KOPT-K1 (cell line): Measurements from ENCODE around the gene CEP350.

ENCODE experiments used
- H3K27ac ChIP-seq: fragments of 200-600 bp; sonication (generic); 2 replicates; pipeline ENCODE4 v1.5.1; 2016; ENCODE audit warnings: antibody characterized with exemption, mild to moderate bottlenecking, low read depth, low read length; ENCODE audit not compliant: poor library complexity, severe bottlenecking
- H3K36me3 ChIP-seq: fragments of 200-600 bp; sonication (generic); 2 replicates; pipeline ENCODE4 v1.5.1; 2017; ENCODE audit warnings: antibody characterized with exemption, mild to moderate bottlenecking, low read length, moderate library complexity; ENCODE audit not compliant: insufficient read depth
- H3K9me3 ChIP-seq: fragments of 200-600 bp; sonication (generic); 2 replicates; pipeline ENCODE4 v1.5.1; 2017; ENCODE audit warnings: antibody characterized with exemption, low read length, mild to moderate bottlenecking; ENCODE audit not compliant: insufficient read depth, poor library complexity, severe bottlenecking

Gene CEP350, protein sequence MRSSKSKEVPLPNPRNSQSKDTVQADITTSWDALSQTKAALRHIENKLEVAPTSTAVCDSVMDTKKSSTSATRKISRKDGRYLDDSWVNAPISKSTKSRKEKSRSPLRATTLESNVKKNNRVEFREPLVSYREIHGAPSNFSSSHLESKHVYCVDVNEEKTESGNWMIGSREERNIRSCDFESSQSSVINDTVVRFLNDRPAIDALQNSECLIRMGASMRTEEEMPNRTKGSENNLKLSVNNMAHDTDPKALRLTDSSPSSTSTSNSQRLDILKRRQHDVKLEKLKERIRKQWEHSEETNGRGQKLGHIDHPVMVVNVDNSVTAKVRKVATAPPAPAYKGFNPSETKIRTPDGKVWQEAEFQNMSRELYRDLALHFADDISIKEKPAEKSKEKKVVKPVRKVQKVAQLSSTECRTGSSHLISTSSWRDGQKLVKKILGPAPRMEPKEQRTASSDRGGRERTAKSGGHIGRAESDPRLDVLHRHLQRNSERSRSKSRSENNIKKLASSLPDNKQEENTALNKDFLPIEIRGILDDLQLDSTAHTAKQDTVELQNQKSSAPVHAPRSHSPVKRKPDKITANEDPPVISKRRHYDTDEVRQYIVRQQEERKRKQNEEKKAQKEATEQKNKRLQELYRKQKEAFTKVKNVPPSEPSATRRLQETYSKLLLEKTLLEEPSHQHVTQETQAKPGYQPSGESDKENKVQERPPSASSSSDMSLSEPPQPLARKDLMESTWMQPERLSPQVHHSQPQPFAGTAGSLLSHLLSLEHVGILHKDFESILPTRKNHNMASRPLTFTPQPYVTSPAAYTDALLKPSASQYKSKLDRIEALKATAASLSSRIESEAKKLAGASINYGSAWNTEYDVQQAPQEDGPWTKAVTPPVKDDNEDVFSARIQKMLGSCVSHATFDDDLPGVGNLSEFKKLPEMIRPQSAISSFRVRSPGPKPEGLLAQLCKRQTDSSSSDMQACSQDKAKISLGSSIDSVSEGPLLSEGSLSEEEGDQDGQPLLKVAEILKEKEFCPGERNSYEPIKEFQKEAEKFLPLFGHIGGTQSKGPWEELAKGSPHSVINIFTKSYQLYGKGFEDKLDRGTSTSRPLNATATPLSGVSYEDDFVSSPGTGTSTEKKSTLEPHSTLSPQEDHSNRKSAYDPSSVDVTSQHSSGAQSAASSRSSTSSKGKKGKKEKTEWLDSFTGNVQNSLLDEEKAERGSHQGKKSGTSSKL (N-terminal part only)

DNA sequence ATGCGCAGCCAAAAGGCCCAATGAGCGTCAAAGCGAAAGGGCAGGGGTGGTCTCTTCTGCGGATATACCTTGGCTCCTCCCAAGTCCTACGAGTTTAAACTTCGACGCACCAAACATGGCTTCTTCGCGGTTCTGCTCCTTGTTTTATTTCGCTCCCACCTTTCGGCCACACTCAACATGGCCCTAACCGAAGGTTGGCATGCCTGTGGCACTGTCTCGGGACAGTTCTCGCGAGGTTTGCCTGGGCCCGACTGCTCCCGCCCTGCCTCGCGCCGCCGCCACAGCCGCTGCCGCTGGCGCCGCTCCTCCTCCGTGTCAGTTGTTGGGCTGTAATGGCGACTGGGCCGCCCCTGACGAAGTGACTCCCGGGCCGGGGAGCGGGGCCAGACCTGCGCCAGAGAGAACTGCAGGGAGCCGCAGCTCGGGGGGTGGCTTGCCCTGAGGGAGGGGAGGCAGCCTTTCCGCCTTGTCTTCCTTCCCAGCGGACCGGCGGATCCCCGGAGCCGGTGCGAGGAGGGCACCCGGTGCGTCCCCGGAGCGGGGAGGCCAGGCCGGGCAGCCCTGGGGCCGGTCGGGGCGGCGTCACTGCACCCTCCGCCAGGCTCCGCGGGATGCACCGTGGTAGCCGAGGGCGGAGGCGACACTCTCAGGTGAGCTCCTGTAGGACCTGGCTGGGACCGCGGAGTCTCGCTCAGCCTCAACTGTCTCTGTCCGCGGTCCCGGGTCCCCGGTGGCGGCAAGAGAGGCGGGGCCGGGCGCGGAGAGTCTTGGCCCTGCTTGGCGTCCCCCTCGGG, at the start of gene CEP350:
TSS of gene CEP350 (plus strand) at position 318 of the 794 bp plus-strand sequence. CDS start 31,372 bp downstream, outside the sequence.
- H3K9me3 ChIP-seq, result no peaks in the 10 kb centered on the region
- peak within 1 kb of the TSS; percentile 83 for H3K27ac ChIP-seq
- no peaks in the 10 kb centered on the region for H3K36me3 ChIP-seq

DNA sequence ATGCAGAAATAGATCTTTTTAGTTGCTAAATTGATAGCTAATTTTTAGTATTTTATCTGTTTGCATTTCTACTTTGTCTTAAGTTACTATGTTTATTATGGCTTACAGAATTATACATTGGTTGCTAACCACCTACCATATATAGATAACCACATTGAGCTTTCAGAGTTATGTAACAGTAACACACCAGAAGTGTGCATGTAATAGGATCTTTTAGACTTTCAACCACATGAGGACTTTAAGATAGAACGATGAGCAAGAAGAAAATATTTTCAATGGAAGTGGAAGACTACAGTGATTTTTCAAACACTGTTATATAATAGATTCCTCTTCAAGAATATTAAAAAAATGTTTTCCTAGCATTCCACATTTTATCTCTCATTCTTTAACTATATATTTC, 43.7 kb upstream of the CEP350 start:
- Histone ChIP-seq H3K27ac (no peak overlapping the region), H3K9me3 (no peaks in the 10 kb centered on the region), H3K36me3 (peaks cover 86% of the 10 kb centered on the region)

DNA sequence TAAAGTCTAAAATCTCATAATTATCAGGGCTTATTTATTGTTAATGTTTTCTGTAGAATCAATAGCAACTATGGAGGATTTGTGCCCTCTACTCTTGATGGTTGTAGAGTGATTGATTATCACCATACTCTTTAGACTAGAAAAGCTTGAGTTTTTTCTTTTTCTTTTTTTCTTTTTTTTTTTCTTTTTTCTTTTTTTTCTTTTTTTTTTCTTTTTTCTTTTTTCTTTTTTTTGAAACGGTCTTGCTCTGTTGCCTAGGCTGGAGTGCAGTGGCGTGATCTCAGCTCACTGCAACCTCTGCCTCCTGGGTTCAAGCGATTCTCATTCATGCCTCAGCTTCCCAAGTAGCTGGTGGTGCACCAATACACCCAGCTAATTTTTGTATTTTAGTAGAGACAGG, 42.8 kb upstream of the CEP350 start:
- Histone ChIP-seq H3K36me3 (peaks cover 85% of the 10 kb centered on the region), H3K9me3 (no peaks in the 10 kb centered on the region)

DNA sequence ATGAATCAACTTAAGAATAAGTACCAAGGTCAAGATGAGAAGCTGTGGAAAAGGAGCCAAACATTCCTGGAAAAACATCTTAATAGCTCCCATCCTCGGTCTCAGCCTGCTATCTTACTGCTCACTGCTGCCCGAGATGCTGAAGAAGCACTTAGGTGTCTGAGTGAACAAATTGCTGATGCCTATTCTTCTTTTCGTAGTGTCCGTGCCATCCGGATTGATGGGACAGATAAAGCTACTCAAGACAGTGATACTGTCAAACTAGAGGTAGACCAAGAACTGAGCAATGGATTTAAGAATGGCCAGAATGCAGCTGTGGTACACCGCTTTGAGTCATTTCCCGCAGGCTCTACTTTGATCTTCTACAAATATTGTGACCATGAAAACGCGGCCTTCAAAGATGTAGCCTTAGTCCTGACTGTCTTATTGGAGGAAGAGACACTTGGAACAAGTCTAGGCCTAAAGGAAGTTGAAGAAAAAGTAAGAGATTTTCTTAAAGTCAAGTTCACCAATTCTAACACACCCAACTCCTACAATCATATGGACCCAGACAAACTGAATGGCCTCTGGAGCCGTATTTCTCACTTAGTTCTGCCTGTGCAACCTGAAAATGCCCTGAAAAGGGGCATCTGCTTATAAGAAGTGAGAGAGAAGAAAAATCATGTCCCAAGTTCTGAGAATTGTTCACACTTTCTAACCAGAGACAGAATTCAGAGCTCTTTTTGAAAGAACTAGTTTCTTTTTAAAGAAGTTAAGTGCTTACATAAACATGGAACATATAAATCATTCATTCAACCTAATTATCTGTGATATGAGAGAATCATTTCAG, 36.8 kb upstream of the CEP350 start:
- peaks cover 87% of the 10 kb centered on the region for H3K36me3 ChIP-seq
- H3K27ac ChIP-seq, result no peak overlapping the region
- no peaks in the 10 kb centered on the region for H3K9me3 ChIP-seq

More for the DNA sequence above, 42.8 kb upstream of the CEP350 start:
- H3K27ac ChIP-seq, result no peak overlapping the region

DNA sequence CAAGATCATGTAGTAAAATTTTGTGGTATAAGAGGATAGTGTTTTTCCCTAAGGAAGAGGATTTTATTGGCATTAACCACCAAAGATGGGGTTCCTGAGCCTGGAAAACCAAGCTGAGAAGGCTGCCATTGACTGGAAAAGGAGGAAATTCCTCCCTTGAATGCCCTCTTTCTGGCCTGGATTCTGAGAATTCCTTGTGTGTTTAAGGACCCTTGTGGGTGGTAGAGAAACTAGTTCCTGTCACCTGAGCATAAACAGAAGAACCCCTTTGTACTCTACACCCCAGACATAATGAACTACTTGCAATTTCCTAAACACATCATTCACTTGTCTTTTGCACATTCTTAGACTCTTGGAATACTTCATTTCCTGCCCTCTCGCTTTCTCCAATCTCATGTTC, 33.1 kb upstream of the CEP350 start:
- Histone ChIP-seq H3K27ac (no peak overlapping the region), H3K9me3 (no peaks in the 10 kb centered on the region)

DNA sequence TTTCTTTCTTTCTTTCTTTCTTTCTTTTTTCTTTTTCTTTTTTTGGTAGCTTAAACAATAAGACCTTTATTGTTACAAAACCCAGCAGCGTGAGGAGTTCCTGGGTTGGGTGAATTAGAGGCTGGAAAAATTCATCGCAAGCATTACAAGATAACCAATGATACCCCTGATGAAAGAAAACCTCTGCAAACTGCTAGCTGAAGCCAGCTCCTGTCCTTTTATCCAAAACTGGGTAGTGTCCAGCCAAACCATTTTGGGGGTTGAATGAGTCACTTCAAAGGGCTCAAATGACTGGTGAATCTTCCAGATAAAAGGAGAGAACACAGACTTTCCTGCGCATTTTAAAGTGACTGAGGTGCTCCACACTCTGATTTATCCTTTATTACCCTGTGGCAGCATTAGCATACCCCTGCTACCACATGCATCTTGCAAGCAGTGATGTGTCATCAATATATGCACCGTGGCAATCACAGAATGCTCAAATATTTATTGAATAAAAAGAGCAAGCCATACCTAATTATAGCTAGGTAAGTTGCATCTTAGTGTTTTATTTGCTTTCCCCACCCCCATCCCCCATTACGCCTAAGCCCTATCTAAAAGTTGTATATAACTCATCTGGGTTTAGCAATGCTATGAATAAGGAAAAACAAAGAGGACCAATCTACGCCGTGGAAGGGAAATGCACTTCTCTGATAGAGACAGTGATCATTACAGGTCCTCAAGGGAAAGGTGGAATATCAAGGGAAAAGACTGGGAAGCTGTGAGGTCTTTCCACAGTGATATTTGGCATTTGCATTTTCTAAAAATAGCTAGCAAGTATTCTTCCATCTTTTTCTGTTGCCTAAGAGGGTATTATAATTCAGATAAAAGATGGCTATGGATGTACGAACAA, 32.4 kb upstream of the CEP350 start:
- H3K27ac ChIP-seq, result no peak overlapping the region
- H3K36me3 ChIP-seq, result peaks cover 51% of the 10 kb centered on the region

More for the DNA sequence above, 33.1 kb upstream of the CEP350 start:
- H3K36me3 ChIP-seq, result peaks cover 53% of the 10 kb centered on the region

DNA sequence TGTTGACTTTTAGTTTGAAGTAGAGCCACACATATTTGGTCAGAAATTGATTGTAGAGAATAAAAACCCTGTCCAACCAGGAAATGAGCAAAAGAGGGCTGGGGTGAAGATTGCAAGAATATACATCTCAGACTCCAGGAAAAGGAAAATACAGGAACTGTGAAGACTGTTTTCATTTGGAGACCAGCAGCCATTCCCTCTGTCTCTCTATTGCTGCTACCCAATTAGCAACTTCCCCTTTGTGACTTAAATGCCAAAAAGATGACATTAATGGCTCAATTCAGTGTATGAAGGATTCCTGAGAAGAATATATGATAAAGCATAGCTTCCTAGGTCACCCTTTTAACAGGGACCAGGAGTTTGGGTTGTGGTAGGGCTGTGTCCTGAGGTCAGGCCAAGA, 31.6 kb upstream of the CEP350 start:
- H3K27ac ChIP-seq, result no peak overlapping the region
- H3K36me3 ChIP-seq, result peaks cover 43% of the 10 kb centered on the region
- H3K9me3 ChIP-seq, result no peaks in the 10 kb centered on the region

More for the DNA sequence above, 32.4 kb upstream of the CEP350 start:
- H3K9me3 ChIP-seq, result no peaks in the 10 kb centered on the region

DNA sequence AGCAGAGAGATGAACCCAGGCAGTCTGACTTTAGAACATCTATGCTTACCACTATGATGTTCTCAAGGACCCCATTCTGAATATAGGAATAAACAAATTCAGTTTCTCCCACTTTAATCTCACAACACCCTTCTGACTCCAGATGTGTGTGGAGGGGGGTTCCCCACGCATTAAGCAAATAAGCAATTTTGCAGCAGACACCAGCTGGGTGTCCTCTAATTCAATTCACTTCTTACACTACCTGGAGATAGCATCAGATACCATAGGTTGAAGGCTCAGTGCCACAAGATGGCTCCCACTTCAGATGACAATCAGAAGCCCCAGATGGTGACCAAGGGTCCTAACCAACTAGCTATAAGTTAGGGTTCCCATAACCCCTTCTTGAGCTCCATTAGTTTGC, 30.3 kb upstream of the CEP350 start:
- Histone ChIP-seq H3K36me3 (peaks cover 31% of the 10 kb centered on the region), H3K27ac (no peak overlapping the region), H3K9me3 (no peaks in the 10 kb centered on the region)

DNA sequence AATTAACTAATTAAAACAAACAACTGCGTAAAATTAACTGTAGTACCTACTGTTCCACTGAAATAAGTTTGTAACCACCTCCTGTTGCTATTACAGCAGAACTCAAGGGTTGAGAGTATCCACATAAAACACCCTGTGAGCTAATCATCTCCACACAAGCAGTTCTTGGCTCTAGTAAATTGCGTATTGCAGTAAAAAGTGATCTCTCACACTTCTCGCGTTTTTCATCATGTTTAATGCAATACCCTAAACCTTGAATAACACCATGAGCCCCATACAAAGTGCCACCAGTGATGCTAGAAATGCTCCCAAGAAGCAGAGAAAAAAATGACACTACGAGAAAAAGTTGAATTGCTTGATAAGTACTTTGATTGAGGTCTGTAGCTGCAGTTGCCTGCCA, 29.3 kb upstream of the CEP350 start:
- Histone ChIP-seq H3K27ac (no peak overlapping the region), H3K9me3 (no peaks in the 10 kb centered on the region), H3K36me3 (peaks cover 22% of the 10 kb centered on the region; the same call in 1 of the 2 replicates)

DNA sequence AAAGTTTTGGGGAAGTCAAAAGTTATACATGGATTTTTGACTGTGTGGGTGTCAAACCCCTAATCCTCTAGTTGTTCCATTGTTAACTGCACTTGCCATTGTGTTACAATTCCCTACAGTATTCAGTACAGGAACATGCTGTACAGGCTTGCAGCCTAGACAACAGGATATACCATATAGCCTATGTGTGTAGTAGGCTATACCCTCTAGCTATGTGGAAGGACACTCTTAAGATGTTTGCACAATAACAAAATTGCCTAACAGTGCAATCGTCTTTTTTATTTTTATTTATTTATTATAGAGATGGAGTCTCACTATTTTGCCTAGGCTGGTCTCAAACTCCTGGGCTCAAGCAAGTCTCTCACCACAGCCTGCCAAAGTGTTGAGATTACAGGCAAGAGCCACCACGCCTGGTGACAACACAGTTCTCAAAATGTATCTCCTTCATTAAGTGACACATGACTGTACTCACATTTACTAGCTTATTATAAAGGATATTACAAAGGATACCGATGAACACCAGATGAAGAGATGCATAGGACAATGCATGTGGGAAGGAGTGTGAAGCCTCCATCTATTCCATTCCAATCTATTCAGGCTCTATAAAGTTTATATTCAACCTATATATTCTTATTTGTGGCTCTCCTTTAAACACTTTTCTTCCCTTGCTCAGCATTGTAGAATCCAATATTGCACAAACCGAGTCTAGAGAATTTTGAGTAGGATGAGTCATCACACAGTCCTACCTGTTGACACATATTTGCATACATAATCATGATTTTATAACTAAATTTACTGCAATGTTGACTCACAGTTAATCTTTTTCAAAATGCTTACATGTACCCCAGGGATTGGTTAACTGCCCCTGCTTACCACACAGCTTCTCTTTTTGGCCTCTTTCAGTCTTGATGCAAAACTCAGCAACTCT, 28.4 kb upstream of the CEP350 start:
- Histone ChIP-seq H3K36me3 (peaks cover 14% of the 10 kb centered on the region; the same call in 1 of the 2 replicates), H3K27ac (no peak overlapping the region), H3K9me3 (no peaks in the 10 kb centered on the region)

DNA sequence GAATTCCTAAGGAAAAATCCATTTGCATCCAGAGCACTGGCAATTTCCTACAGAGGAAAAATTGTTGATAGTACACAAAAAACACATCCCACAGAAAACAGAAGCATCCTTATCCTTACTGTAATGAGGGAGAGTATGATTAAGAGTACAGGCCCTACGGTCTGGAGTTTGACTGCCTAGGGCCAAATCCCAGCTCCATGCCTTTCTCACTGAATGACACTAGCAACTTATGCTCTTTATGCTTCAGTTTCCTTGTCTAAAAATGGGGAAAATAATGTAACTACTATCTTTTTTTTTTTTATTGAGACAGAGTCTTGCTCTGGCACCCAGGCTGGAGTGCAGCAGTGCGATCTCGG, 27.8 kb upstream of the CEP350 start:
- peaks cover 7% of the 10 kb centered on the region; the same call in 1 of the 2 replicates for H3K36me3 ChIP-seq
- no peaks in the 10 kb centered on the region for H3K9me3 ChIP-seq
- H3K27ac ChIP-seq, result no peak overlapping the region
